ENCODE data around the gene STMN3.

DNA sequence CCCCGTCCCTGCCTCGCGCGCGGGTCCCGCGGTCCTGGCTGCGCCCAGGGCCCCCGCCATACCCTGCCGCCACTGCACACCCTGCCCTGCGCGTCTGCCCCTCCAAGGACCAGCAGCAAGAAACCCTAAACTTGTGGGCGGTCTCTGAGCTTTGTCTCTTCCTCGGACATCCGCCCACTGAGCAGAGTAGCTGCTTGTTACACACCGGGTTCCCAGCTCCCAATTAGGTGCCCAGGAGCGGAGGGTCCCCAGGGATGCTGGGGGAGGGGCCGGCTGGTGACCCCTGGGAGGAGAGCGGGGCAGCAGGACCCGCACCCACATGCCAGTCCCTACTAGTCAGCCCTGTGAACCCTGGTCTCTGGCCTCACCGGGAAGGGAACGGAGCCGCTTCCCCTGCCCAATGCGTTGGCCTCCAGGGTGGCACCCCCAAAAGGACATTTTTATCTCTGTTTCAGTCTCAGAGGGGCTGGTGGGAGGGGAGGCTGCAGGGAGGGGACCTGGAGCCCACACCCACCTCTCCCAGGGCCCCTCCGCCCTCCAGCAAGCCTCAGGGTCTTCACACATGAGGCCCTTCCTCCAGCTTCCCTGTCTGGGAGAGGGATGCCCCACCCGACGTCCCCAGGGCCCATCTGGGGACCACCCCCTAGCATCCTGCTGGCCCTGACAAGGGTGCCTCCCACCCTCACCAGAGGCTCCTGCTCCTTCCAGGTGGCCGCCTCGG is 10.5 kb downstream of the STMN3 start:
- TF ChIP-seq, protein P1, sequence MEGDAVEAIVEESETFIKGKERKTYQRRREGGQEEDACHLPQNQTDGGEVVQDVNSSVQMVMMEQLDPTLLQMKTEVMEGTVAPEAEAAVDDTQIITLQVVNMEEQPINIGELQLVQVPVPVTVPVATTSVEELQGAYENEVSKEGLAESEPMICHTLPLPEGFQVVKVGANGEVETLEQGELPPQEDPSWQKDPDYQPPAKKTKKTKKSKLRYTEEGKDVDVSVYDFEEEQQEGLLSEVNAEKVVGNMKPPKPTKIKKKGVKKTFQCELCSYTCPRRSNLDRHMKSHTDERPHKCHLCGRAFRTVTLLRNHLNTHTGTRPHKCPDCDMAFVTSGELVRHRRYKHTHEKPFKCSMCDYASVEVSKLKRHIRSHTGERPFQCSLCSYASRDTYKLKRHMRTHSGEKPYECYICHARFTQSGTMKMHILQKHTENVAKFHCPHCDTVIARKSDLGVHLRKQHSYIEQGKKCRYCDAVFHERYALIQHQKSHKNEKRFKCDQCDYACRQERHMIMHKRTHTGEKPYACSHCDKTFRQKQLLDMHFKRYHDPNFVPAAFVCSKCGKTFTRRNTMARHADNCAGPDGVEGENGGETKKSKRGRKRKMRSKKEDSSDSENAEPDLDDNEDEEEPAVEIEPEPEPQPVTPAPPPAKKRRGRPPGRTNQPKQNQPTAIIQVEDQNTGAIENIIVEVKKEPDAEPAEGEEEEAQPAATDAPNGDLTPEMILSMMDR (IDR thresholded peaks at IDR 0.05) = no peak
- no peak for TF ChIP-seq POLR2A (IDR thresholded peaks at IDR 0.05)

Measured in body of pancreas (tissue), 4 donors.